Measurements from ENCODE around the gene CTRB2.

- TF ChIP-seq, protein P1, sequence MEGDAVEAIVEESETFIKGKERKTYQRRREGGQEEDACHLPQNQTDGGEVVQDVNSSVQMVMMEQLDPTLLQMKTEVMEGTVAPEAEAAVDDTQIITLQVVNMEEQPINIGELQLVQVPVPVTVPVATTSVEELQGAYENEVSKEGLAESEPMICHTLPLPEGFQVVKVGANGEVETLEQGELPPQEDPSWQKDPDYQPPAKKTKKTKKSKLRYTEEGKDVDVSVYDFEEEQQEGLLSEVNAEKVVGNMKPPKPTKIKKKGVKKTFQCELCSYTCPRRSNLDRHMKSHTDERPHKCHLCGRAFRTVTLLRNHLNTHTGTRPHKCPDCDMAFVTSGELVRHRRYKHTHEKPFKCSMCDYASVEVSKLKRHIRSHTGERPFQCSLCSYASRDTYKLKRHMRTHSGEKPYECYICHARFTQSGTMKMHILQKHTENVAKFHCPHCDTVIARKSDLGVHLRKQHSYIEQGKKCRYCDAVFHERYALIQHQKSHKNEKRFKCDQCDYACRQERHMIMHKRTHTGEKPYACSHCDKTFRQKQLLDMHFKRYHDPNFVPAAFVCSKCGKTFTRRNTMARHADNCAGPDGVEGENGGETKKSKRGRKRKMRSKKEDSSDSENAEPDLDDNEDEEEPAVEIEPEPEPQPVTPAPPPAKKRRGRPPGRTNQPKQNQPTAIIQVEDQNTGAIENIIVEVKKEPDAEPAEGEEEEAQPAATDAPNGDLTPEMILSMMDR (IDR thresholded peaks at IDR 0.05) = no peak
- TF ChIP-seq POLR2A (IDR thresholded peaks at IDR 0.05) = no peak
- TF ChIP-seq POLR2AphosphoS5 (IDR thresholded peaks at IDR 0.05) = no peak
These were observed 31.3 kb upstream of the CTRB2 start for GRCh38 chr16:75238132-75238852.

All from breast epithelium (tissue), 3 donors.